Measurements from ENCODE around the gene TMEM219. TPM values are rescaled to one million over a fixed set of nuclear protein-coding genes. Genes with fewer than 3 reads are reported as not detected.
"Not testable (repeated sequence)": the region's sequence is repeated elsewhere in the genome, so short reads cannot be mapped to it uniquely, and the experiment has no call there.

TMEM219 gene
- total RNA-seq, 3 donors from 2014 or later (not counting 1 experiment from before 2014, with no cell fraction given): 50.2 to 69.5 (median 50.8) TPM

DNA sequence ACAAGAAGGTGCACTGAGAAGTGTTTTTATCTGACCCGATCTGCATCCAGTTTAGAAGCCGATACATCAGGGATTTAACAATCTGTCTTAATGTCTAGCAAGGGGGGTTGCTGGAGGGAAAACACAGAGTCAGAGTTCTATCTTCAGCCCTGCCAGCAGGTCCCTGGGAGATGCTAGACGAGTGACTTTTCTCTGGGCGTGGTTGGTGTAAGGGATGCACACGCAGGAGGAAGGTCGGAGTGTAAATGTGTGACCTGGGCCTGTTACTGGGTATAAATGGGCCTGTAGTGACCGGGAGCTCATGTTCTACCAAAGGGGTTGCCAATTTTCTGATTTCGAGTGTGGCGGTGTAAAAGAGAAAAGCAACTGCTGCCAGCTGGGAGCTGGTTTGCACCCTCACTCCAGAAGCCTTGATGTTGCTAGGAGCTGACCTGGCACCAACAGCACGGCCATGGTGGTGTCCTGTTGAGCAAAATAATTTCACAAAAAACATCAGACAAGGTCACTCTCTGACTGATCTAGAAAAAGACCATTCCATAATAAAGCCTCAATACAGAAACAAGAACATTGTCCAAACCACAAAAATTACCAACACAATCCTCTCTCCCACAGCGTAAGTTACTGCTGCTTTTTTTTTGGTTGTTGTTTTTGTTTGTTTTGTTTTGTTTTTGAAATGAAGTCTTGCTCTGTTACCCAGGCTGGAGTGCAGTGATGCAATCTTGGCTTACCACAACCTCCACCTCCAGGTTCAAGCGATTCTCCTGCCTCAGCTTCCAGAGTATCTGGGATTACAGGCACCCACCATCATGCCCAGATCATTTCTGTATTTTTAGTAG lies 34.6 kb upstream of the TMEM219 start:
- intact Hi-C loops (cut with micrococcal nuclease): no loop called here
- TF ChIP-seq, protein P1, sequence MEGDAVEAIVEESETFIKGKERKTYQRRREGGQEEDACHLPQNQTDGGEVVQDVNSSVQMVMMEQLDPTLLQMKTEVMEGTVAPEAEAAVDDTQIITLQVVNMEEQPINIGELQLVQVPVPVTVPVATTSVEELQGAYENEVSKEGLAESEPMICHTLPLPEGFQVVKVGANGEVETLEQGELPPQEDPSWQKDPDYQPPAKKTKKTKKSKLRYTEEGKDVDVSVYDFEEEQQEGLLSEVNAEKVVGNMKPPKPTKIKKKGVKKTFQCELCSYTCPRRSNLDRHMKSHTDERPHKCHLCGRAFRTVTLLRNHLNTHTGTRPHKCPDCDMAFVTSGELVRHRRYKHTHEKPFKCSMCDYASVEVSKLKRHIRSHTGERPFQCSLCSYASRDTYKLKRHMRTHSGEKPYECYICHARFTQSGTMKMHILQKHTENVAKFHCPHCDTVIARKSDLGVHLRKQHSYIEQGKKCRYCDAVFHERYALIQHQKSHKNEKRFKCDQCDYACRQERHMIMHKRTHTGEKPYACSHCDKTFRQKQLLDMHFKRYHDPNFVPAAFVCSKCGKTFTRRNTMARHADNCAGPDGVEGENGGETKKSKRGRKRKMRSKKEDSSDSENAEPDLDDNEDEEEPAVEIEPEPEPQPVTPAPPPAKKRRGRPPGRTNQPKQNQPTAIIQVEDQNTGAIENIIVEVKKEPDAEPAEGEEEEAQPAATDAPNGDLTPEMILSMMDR (IDR thresholded peaks at IDR 0.05): no peak
- ATAC-seq: no peak
- Mint-ChIP-seq H3K27ac (peak overlapping the region; percentile 91 to 97), H3K4me1 (peaks cover 25 to 40% of the 10 kb centered on the region in 2 donors), H3K4me3 (peak overlapping the region; percentile 97), H3K36me3 (no peaks in the 10 kb centered on the region), H3K9me3 (no peaks in the 10 kb centered on the region), H3K27me3 (ENCODE audit: low read depth in 2 of 2) (no peaks in the 10 kb centered on the region)
- H3K4me1 ChIP-seq (ENCODE audit: control insufficient read depth, insufficient read depth, low read length): peaks cover 21% of the 10 kb centered on the region
- peak overlapping the region; percentile 82 for H3K27ac ChIP-seq (ENCODE audit: low read length)
- peaks cover 6% of the 10 kb centered on the region for H3K36me3 ChIP-seq (ENCODE audit: control insufficient read depth, insufficient read depth, low read length)
- H3K27me3 ChIP-seq (ENCODE audit: control insufficient read depth, insufficient read depth, low read length): no peaks in the 10 kb centered on the region
- no peak overlapping the region for H3K4me3 ChIP-seq (ENCODE audit: low read length)
- 86% methylated on average over 11 of the region's 12 CpGs for WGBS (ENCODE audit: insufficient coverage)
- DNase-seq: peak in 1 of 2 donors; percentile 18
- no peaks in the 10 kb centered on the region for H3K9me3 ChIP-seq (ENCODE audit: control insufficient read depth, insufficient read depth, low read length)

DNA sequence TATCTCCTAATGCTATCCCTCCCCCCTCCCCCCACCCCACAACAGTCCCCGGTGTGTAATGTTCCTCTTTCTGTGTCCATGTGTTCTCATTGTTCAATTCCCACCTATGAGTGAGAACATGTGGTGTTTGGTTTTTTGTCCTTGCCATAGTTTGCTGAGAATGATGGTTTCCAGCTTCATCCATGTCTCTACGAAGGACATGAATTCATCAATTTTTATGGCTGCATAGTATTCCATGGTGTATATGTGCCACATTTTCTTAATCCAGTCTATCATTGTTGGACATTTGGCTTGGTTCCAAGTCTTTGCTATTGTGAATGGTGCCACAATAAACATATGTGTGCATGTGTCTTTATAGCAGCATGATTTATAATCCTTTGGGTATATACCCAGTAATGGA lies 30.1 kb upstream of the TMEM219 start:
- no CpG with 5 or more reads among the region's 2 CpGs for WGBS (ENCODE audit: insufficient coverage)
- ATAC-seq; H3K36me3 Mint-ChIP-seq; H3K9me3 ChIP-seq (ENCODE audit: control insufficient read depth, insufficient read depth, low read length); H3K27ac ChIP-seq (ENCODE audit: low read length); H3K4me3 ChIP-seq (ENCODE audit: low read length); H3K4me1 ChIP-seq (ENCODE audit: control insufficient read depth, insufficient read depth, low read length); H3K9me3 Mint-ChIP-seq; H3K36me3 ChIP-seq (ENCODE audit: control insufficient read depth, insufficient read depth, low read length); H3K27me3 ChIP-seq (ENCODE audit: control insufficient read depth, insufficient read depth, low read length); H3K4me1 Mint-ChIP-seq; intact Hi-C loops (cut with micrococcal nuclease); DNase-seq; H3K4me3 Mint-ChIP-seq; H3K27ac Mint-ChIP-seq: not testable (repeated sequence)
- H3K27me3 Mint-ChIP-seq (ENCODE audit: low read depth in 2 of 2): peaks cover 6 to 19% of the 10 kb centered on the region in 2 donors

DNA sequence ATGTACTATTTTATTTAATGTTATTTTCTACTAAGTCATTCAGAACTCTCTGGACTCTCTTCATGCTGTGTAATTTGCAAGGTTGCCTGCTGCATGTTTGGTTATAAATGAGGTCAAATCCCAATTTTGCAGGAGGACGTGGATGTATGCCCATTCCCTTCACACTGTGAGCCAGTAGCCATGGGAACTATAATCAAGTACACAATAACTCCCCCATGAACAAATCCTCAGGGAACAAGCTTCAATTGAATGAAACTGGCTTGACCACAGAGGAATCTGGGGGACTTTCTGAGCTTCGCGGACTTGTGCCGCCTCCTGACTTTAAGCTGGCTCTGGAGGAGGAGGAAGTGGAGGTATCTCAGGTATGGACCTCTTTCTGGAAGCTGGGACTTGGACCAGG lies 21.2 kb upstream of the TMEM219 start:
- Mint-ChIP-seq H3K27ac (no peak overlapping the region), H3K36me3 (no peaks in the 10 kb centered on the region), H3K4me3 (no peak overlapping the region), H3K27me3 (ENCODE audit: low read depth in 2 of 2) (peaks cover 11 to 19% of the 10 kb centered on the region in 2 donors), H3K4me1 (no peaks in the 10 kb centered on the region), H3K9me3 (no peaks in the 10 kb centered on the region)
- Histone ChIP-seq H3K9me3 (ENCODE audit: control insufficient read depth, insufficient read depth, low read length) (no peaks in the 10 kb centered on the region), H3K4me3 (ENCODE audit: low read length) (no peak overlapping the region), H3K27ac (ENCODE audit: low read length) (no peak overlapping the region), H3K27me3 (ENCODE audit: control insufficient read depth, insufficient read depth, low read length) (peaks cover 5% of the 10 kb centered on the region), H3K4me1 (ENCODE audit: control insufficient read depth, insufficient read depth, low read length) (no peaks in the 10 kb centered on the region), H3K36me3 (ENCODE audit: control insufficient read depth, insufficient read depth, low read length) (no peaks in the 10 kb centered on the region)
- DNase-seq (no peak), ATAC-seq (no peak)
- 94% methylated on average over 4 of the region's 4 CpGs for WGBS (ENCODE audit: insufficient coverage)
- intact Hi-C loops (cut with micrococcal nuclease): no loop called here
- TF ChIP-seq, protein P1 (IDR thresholded peaks at IDR 0.05): no peak

DNA sequence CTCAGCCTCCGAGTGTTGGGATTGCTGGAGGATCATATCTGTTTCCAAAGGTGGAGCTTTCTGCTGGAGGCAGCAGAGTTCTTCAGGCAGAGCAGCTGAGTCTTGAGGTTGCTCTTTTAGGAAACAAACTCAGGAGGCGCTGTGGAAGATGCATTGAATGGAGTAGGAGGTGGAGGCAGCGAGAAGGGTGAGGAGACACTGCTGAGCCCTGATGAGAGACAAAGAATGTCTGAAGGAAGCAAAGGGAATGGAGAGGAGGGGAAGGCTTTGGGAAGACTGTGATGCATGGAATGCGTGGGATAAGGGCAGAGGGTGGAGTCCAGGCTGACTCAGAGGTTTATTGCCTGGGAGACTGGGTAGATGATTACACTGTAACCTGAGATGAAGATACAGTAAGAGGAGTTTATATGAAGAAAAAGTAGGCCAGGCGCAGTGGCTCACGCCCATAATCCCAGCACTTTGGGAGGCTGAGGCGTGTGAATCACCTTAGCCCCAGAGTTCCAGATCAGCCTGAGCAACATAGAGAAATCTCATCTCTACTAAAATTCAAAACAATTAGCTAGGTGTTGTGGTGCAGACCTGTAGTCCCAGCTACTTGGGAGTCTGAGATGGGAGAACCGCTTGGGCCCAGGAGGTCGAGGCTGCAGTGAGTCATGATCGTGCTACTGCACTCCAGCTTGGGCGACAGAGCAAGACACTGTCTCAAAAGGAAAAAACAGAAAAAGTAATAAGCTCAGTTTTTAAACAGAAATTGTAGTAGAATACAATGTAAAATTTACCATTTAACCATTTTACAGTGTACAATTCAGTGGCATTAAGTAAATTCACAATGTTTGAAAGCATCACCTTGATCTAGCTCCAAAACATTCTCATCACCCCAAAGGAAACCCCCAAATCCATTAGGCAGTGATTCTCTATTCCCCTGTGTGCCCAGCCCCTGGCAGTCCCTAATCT lies 17.8 kb upstream of the TMEM219 start:
- H3K36me3 Mint-ChIP-seq: no peaks in the 10 kb centered on the region
- Histone ChIP-seq H3K4me3 (ENCODE audit: low read length) (no peak overlapping the region), H3K27ac (ENCODE audit: low read length) (no peak overlapping the region), H3K27me3 (ENCODE audit: control insufficient read depth, insufficient read depth, low read length) (peaks cover 5% of the 10 kb centered on the region), H3K9me3 (ENCODE audit: control insufficient read depth, insufficient read depth, low read length) (no peaks in the 10 kb centered on the region), H3K4me1 (ENCODE audit: control insufficient read depth, insufficient read depth, low read length) (no peaks in the 10 kb centered on the region), H3K36me3 (ENCODE audit: control insufficient read depth, insufficient read depth, low read length) (no peaks in the 10 kb centered on the region)
- DNase-seq (no peak), ATAC-seq (no peak)
- H3K27ac Mint-ChIP-seq: no peak overlapping the region
- TF ChIP-seq, protein P1 (IDR thresholded peaks at IDR 0.05): no peak
- intact Hi-C loops (cut with micrococcal nuclease): no loop called here
- peaks cover 0 to 20% of the 10 kb centered on the region in 2 donors for H3K27me3 Mint-ChIP-seq (ENCODE audit: low read depth in 2 of 2)
- WGBS (ENCODE audit: insufficient coverage): 94% methylated on average over 10 of the region's 11 CpGs
- H3K4me3 Mint-ChIP-seq: no peak overlapping the region
- no peaks in the 10 kb centered on the region for H3K9me3 Mint-ChIP-seq
- no peaks in the 10 kb centered on the region for H3K4me1 Mint-ChIP-seq

Measured in natural killer cell (primary cell).